ENCODE results near the gene LDHD.

DNA sequence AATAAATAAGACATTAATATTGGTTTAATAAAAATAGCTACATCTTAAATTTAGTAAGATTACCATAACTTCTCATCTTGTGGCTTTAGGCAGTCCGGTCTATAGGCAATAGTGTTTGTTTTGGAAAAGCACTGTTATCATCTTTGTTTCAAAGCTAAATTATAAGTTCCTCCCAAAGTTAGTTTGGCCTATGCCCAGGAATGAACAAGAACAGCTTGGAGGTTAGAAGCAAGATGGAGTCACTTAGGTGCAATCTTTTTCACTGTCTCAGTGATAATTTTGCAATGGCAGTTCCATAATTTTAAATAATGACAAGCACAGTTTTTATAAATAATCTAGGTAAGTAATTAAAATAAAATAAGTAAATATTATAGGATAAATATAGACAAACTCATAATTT is 6.0 kb upstream of the LDHD start:
- TF ChIP-seq EZH2 (IDR thresholded peaks at IDR 0.05; ENCODE audit: insufficient read depth, poor library complexity, severe bottlenecking) (no peak), EZH2phosphoT487 (IDR thresholded peaks at IDR 0.05; ENCODE audit: insufficient read depth, low read depth) (no peak)

All from GM23248 (cell line).